ENCODE data around the gene PRDM12.
A peak's percentile ranks its signal among the peaks of the same experiment; 100 is the strongest.

PRDM12 gene

GRCh38 chr9:130636648-130637020, 27.8 kb upstream of the PRDM12 start:
- no peak for DNase-seq

- DNase-seq = no peak
Measured at GRCh38 chr9:130638284-130639123, 25.9 kb upstream of the PRDM12 start.

- peak; percentile 76 for DNase-seq
Measured at GRCh38 chr9:130639124-130639765, 25.1 kb upstream of the PRDM12 start.

GRCh38 chr9:130639866-130640555, 24.4 kb upstream of the PRDM12 start:
- no peak for DNase-seq

GRCh38 chr9:130640681-130641080, 23.7 kb upstream of the PRDM12 start:
- no peak for DNase-seq

GRCh38 chr9:130642926-130643325, 21.5 kb upstream of the PRDM12 start:
- DNase-seq = no peak

GRCh38 chr9:130651221-130651620, 13.2 kb upstream of the PRDM12 start:
- no peak for DNase-seq

- no peak for DNase-seq
Measured at GRCh38 chr9:130651752-130652151, 12.6 kb upstream of the PRDM12 start.

GRCh38 chr9:130654879-130655278, 9.5 kb upstream of the PRDM12 start:
- no peak for DNase-seq

- no peak for DNase-seq
Measured at GRCh38 chr9:130658893-130659698, 5.3 kb upstream of the PRDM12 start.

GRCh38 chr9:130659699-130660248, 4.6 kb upstream of the PRDM12 start:
- DNase-seq = no peak

GRCh38 chr9:130660326-130660682, 4.1 kb upstream of the PRDM12 start:
- DNase-seq = no peak

GRCh38 chr9:130660683-130661450, 3.5 kb upstream of the PRDM12 start:
- DNase-seq = no peak

GRCh38 chr9:130661451-130662098, 2.8 kb upstream of the PRDM12 start:
- DNase-seq = no peak

GRCh38 chr9:130662099-130662969, 2.1 kb upstream of the PRDM12 start:
- DNase-seq = no peak

- DNase-seq = no peak
Measured at GRCh38 chr9:130662970-130663257, 1.5 kb upstream of the PRDM12 start.

GRCh38 chr9:130663258-130663976, 977 bp upstream of the PRDM12 start:
- DNase-seq = no peak

- DNase-seq = no peak
Measured at GRCh38 chr9:130663977-130664250, 480 bp upstream of the PRDM12 start.

- DNase-seq = no peak
Measured at GRCh38 chr9:130665029-130665430, 636 bp downstream of the PRDM12 start.

Data from NCI-H1092 (cell line).